HL-60 (cell line): ENCODE measurements around the gene ADAM12.

Experiments used
- DNase-seq, 2 experiments: peaks; one replicate each; pipeline ENCODE4 v3.0.0-alpha.2; 2010 to 2020; ENCODE audit warnings: low read depth in 1 of 2, low spot score in 1 of 2
- H3K27ac ChIP-seq: fragments of 250-450 bp; sonication (Bioruptor Pico); replicated peaks from 2 replicates; pipeline ENCODE4 v1.5.1; 2020; ENCODE audit warnings: mild to moderate bottlenecking, moderate library complexity
- H3K27me3 ChIP-seq: fragments of 250-450 bp; sonication (Bioruptor Pico); 2 replicates; pipeline ENCODE4 v1.5.1; 2021; ENCODE audit warnings: mild to moderate bottlenecking, moderate library complexity; ENCODE audit not compliant: insufficient read depth, poor library complexity, severe bottlenecking
- H3K4me3 ChIP-seq: replicated peaks from 2 replicates; pipeline ENCODE4 v1.5.1; 2011; ENCODE audit warnings: mild to moderate bottlenecking, control low read depth, low read length; ENCODE audit not compliant: insufficient read depth
- CTCF ChIP-seq: IDR thresholded peaks from one replicate; pipeline ENCODE4 v1.5.1; 2011; ENCODE audit warnings: low read length, control low read depth, inconsistent platforms; ENCODE audit not compliant: insufficient read depth
- GABPA ChIP-seq: IDR thresholded peaks from 2 replicates; pipeline ENCODE4 v1.6.1; 2012; ENCODE audit warnings: low read depth
- POLR2AphosphoS5 ChIP-seq: IDR thresholded peaks from 2 replicates; pipeline ENCODE4 v1.6.1; 2012; ENCODE audit warnings: low read depth
- SPI1 ChIP-seq: IDR thresholded peaks from 2 replicates; pipeline ENCODE4 v1.6.1; 2012; ENCODE audit warnings: low read depth, mild to moderate bottlenecking, borderline replicate concordance
- TF ChIP-seq, protein P1 (sequence below): IDR thresholded peaks from 2 replicates; pipeline ENCODE4 v1.6.1; 2012; ENCODE audit warnings: low read depth; ENCODE audit not compliant: insufficient replicate concordance

Gene ADAM12

DNA sequence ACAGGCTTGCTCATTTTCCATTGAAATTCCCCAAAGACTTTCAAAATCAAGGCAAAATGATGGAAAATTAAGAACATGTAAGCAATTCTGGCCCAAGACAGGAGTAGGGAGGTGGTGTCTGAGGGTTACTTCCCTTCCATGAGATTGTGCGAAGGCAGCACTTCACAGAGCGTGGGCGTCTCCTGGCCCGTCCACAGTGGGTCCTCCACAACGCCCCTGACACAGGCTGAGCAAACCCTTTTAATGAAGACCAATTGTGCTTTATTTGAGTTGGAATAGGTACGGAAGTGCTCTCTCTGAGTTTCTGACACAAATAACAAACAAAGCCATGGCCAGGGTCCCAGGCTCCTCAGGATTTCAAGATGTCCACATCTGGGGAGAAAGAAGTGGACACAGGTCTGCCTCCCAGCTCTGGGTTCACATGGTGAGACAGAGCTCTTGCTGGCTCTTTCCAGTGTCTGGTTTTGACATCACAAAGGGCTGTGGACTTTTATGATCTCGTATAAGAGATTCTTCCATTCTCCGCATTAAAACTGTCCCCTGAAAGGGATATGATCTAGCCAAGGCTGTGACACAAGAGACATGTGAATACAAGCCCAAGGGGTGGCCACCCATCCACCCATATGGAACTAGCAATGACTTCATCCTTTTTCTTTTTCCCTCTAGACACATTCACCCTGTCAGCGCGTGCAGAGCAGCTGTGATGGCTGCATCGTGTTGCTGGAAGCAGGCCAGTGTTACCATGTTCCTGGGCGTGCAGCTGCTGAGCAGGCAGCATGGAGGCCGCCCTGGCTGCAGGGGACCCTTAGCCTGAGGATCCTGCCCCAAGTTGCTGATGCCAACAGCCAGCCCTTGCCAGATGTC lies 145.6 kb downstream of the ADAM12 start:
- no peak overlapping the region for H3K4me3 ChIP-seq
- H3K27ac ChIP-seq = no peak overlapping the region
- H3K27me3 ChIP-seq = peaks cover 2% of the 10 kb centered on the region
- no peak for DNase-seq
- no peak for TF ChIP-seq SPI1
- TF ChIP-seq, protein P1, sequence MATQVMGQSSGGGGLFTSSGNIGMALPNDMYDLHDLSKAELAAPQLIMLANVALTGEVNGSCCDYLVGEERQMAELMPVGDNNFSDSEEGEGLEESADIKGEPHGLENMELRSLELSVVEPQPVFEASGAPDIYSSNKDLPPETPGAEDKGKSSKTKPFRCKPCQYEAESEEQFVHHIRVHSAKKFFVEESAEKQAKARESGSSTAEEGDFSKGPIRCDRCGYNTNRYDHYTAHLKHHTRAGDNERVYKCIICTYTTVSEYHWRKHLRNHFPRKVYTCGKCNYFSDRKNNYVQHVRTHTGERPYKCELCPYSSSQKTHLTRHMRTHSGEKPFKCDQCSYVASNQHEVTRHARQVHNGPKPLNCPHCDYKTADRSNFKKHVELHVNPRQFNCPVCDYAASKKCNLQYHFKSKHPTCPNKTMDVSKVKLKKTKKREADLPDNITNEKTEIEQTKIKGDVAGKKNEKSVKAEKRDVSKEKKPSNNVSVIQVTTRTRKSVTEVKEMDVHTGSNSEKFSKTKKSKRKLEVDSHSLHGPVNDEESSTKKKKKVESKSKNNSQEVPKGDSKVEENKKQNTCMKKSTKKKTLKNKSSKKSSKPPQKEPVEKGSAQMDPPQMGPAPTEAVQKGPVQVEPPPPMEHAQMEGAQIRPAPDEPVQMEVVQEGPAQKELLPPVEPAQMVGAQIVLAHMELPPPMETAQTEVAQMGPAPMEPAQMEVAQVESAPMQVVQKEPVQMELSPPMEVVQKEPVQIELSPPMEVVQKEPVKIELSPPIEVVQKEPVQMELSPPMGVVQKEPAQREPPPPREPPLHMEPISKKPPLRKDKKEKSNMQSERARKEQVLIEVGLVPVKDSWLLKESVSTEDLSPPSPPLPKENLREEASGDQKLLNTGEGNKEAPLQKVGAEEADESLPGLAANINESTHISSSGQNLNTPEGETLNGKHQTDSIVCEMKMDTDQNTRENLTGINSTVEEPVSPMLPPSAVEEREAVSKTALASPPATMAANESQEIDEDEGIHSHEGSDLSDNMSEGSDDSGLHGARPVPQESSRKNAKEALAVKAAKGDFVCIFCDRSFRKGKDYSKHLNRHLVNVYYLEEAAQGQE = no peak
- no peak for TF ChIP-seq CTCF
- TF ChIP-seq POLR2AphosphoS5 = no peak
- no peak for TF ChIP-seq GABPA

- Histone ChIP-seq H3K4me3 (no peak overlapping the region), H3K27me3 (peaks cover 2% of the 10 kb centered on the region), H3K27ac (no peak overlapping the region)
- no peak for DNase-seq
- no peak for TF ChIP-seq GABPA
- TF ChIP-seq, protein P1 = no peak
- no peak for TF ChIP-seq CTCF
- TF ChIP-seq SPI1 = no peak
- no peak for TF ChIP-seq POLR2AphosphoS5
These were observed 147.8 kb downstream of the ADAM12 start for GRCh38 chr10:126240483-126240882.

GRCh38 chr10:126239844-126240243 lies 148.4 kb downstream of the ADAM12 start:
- no peak for DNase-seq
- no peak overlapping the region for H3K27ac ChIP-seq
- no peak for TF ChIP-seq POLR2AphosphoS5
- TF ChIP-seq GABPA = no peak
- no peak for TF ChIP-seq SPI1
- TF ChIP-seq CTCF = no peak
- TF ChIP-seq, protein P1 = no peak
- peaks cover 2% of the 10 kb centered on the region for H3K27me3 ChIP-seq
- no peak overlapping the region for H3K4me3 ChIP-seq
